ENCODE measurements around the gene CD300E. TPM values are rescaled to one million over a fixed set of nuclear protein-coding genes. Genes with fewer than 3 reads are reported as not detected.
A peak's percentile ranks its signal among the peaks of the same experiment; 100 is the strongest.

Gene CD300E
- total and polyA plus RNA-seq, 2 of the 13 experiments (the other 11 are each of a cell fraction or from before 2014, with no cell fraction given): not detected

DNA sequence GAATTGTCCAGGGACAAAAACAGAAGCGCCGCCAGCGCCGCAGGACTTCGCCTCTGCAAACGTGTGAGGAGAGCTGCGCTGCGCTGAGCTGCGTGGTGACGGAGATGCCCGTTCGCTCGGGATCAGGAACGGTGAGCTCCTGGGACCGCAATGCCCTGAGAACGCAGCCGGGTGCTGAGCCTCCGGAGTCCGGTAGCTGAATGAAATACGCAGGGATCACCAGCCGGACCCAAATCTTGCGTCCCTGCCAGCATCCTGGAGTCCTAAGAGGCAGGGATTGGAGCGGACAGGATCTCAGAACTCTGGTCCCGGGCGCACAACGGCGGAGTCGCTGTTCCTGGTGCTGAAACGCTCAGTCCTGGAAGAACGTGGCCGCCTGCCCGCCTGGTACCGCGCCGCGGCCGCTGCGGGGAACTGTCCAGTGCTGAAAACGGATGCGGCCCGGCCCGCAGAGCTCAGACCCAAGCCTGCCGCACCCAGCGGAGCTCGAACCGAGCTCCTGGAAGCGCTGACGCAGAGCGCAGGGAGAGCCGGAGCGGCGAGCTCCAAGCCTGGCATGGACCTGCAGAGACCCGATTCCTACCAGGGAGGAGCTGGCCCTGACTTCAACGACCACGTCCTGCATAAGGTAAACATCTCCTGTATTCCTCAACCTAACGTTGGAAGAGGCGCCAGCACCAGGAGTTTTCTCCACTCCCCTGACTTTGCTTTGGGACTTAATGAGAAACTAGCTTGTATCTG, 47.7 kb upstream of the CD300E start (continued):
- TF ChIP-seq, protein P1, sequence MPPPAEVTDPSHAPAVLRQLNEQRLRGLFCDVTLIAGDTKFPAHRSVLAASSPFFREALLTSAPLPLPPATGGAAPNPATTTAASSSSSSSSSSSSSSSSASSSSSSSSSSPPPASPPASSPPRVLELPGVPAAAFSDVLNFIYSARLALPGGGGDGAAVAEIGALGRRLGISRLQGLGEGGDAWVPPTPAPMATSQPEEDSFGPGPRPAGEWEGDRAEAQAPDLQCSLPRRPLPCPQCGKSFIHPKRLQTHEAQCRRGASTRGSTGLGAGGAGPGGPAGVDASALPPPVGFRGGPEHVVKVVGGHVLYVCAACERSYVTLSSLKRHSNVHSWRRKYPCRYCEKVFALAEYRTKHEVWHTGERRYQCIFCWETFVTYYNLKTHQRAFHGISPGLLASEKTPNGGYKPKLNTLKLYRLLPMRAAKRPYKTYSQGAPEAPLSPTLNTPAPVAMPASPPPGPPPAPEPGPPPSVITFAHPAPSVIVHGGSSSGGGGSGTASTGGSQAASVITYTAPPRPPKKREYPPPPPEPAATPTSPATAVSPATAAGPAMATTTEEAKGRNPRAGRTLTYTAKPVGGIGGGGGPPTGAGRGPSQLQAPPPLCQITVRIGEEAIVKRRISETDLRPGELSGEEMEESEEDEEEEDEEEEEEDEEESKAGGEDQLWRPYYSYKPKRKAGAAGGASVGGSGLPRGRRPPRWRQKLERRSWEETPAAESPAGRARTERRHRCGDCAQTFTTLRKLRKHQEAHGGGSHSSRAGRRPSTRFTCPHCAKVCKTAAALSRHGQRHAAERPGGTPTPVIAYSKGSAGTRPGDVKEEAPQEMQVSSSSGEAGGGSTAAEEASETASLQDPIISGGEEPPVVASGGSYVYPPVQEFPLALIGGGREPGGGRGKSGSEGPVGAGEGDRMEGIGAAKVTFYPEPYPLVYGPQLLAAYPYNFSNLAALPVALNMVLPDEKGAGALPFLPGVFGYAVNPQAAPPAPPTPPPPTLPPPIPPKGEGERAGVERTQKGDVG (CRISPR knock-in tag; IDR thresholded peaks at IDR 0.05; ENCODE audit: borderline replicate concordance): peak; percentile 99
- TF ChIP-seq, protein P2, sequence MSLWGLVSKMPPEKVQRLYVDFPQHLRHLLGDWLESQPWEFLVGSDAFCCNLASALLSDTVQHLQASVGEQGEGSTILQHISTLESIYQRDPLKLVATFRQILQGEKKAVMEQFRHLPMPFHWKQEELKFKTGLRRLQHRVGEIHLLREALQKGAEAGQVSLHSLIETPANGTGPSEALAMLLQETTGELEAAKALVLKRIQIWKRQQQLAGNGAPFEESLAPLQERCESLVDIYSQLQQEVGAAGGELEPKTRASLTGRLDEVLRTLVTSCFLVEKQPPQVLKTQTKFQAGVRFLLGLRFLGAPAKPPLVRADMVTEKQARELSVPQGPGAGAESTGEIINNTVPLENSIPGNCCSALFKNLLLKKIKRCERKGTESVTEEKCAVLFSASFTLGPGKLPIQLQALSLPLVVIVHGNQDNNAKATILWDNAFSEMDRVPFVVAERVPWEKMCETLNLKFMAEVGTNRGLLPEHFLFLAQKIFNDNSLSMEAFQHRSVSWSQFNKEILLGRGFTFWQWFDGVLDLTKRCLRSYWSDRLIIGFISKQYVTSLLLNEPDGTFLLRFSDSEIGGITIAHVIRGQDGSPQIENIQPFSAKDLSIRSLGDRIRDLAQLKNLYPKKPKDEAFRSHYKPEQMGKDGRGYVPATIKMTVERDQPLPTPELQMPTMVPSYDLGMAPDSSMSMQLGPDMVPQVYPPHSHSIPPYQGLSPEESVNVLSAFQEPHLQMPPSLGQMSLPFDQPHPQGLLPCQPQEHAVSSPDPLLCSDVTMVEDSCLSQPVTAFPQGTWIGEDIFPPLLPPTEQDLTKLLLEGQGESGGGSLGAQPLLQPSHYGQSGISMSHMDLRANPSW (CRISPR knock-in tag; IDR thresholded peaks at IDR 0.05; ENCODE audit: borderline replicate concordance): peak; percentile 76
- peak; percentile 59 for TF ChIP-seq STAG1 (CRISPR knock-in tag; IDR thresholded peaks at IDR 0.05)
- peak; percentile 98 for TF ChIP-seq HOXA3 (CRISPR knock-in tag; IDR thresholded peaks at IDR 0.05)
- TF ChIP-seq HNF4A (CRISPR knock-in tag; IDR thresholded peaks at IDR 0.05): peak; percentile 64
- peak; percentile 100 for TF ChIP-seq ZNF615 (CRISPR knock-in tag; IDR thresholded peaks at IDR 0.05; ENCODE audit: borderline replicate concordance)
- TF ChIP-seq GTF3A (CRISPR knock-in tag; conservative IDR thresholded peaks at IDR 0.05): 0 out of 2 replicates have a peak, but pooled peaks have one; percentile 79
- peak; percentile 100 for TF ChIP-seq ZFYVE20 (CRISPR knock-in tag; IDR thresholded peaks at IDR 0.05; ENCODE audit: borderline replicate concordance, low read depth)
- TF ChIP-seq TGIF2 (CRISPR knock-in tag; IDR thresholded peaks at IDR 0.05): peak; percentile 100
- no peak for TF ChIP-seq SRF (IDR thresholded peaks at IDR 0.05; ENCODE audit: low read depth, low read length)
- TF ChIP-seq HCFC1 (IDR thresholded peaks at IDR 0.05; ENCODE audit: low read depth, low read length): peak; percentile 46; the same call in 1 of the 2 replicates
- peak; percentile 96 for TF ChIP-seq ZNF263 (CRISPR knock-in tag; IDR thresholded peaks at IDR 0.05)
- peak; percentile 89; the same call in 1 of the 2 replicates for TF ChIP-seq PAF1 (CRISPR knock-in tag; IDR thresholded peaks at IDR 0.05)
- TF ChIP-seq NFKBIZ (CRISPR knock-in tag; IDR thresholded peaks at IDR 0.05): peak; percentile 100
- TF ChIP-seq, protein P3, sequence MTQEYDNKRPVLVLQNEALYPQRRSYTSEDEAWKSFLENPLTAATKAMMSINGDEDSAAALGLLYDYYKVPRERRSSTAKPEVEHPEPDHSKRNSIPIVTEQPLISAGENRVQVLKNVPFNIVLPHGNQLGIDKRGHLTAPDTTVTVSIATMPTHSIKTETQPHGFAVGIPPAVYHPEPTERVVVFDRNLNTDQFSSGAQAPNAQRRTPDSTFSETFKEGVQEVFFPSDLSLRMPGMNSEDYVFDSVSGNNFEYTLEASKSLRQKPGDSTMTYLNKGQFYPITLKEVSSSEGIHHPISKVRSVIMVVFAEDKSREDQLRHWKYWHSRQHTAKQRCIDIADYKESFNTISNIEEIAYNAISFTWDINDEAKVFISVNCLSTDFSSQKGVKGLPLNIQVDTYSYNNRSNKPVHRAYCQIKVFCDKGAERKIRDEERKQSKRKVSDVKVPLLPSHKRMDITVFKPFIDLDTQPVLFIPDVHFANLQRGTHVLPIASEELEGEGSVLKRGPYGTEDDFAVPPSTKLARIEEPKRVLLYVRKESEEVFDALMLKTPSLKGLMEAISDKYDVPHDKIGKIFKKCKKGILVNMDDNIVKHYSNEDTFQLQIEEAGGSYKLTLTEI (CRISPR knock-in tag; conservative IDR thresholded peaks at IDR 0.05): peak; percentile 92
- peak; percentile 98 for TF ChIP-seq NAIF1 (CRISPR knock-in tag; IDR thresholded peaks at IDR 0.05; ENCODE audit: borderline replicate concordance)
- no peak for TF ChIP-seq GTF2F1 (IDR thresholded peaks at IDR 0.05; ENCODE audit: low read length)
- peak; percentile 100 for TF ChIP-seq ZNF670 (CRISPR knock-in tag; IDR thresholded peaks at IDR 0.05; ENCODE audit: borderline replicate concordance)
- no peak for TF ChIP-seq SOX13 (IDR thresholded peaks at IDR 0.05)
- TF ChIP-seq SOX13 (CRISPR knock-in tag; conservative IDR thresholded peaks at IDR 0.05 in 1 of 2, IDR thresholded peaks at IDR 0.05 in 1 of 2): peak in 1 of 2 experiments; percentile 91; a peak in 2 of 4 replicates
- TF ChIP-seq CAMTA2 (CRISPR knock-in tag; IDR thresholded peaks at IDR 0.05; ENCODE audit: borderline replicate concordance): peak; percentile 100

Measured in HepG2 (cell line).